GM21390 (cell line): ENCODE data around the gene SCN1B.
"Not testable (repeated sequence)": the region's sequence is repeated elsewhere in the genome, so short reads cannot be mapped to it uniquely, and the experiment has no call there.

Experiments used
- ATAC-seq: cut with Tn5 transposase; IDR thresholded peaks from one replicate; pipeline ENCODE4 v1.9.1; 2021; ENCODE audit not compliant: unreplicated experiment

SCN1B gene

GRCh38 chr19:35015954-35016351 lies 14.3 kb upstream of the SCN1B start:
- no peak for ATAC-seq

- no peak for ATAC-seq
Observed at GRCh38 chr19:35017507-35017906, 12.8 kb upstream of the SCN1B start.

- ATAC-seq, result no peak
Observed at GRCh38 chr19:35018379-35018778, 11.9 kb upstream of the SCN1B start.

GRCh38 chr19:35019144-35019543 lies 11.1 kb upstream of the SCN1B start:
- ATAC-seq, result no peak

GRCh38 chr19:35021016-35021415 lies 9.3 kb upstream of the SCN1B start:
- ATAC-seq, result no peak

- ATAC-seq, result no peak
Observed at GRCh38 chr19:35021596-35021995, 8.7 kb upstream of the SCN1B start.

GRCh38 chr19:35022460-35022859 lies 7.8 kb upstream of the SCN1B start:
- ATAC-seq, result no peak

GRCh38 chr19:35023428-35023827 lies 6.8 kb upstream of the SCN1B start:
- no peak for ATAC-seq

GRCh38 chr19:35024095-35024494 lies 6.2 kb upstream of the SCN1B start:
- no peak for ATAC-seq

GRCh38 chr19:35025969-35026368 lies 4.3 kb upstream of the SCN1B start:
- ATAC-seq, result no peak

GRCh38 chr19:35026418-35026817 lies 3.9 kb upstream of the SCN1B start:
- no peak for ATAC-seq

- ATAC-seq, result no peak
Observed at GRCh38 chr19:35027009-35027408, 3.3 kb upstream of the SCN1B start.

- no peak for ATAC-seq
Observed at GRCh38 chr19:35027851-35028599, 2.2 kb upstream of the SCN1B start.

GRCh38 chr19:35028600-35028885 lies 1.7 kb upstream of the SCN1B start:
- not testable (repeated sequence) for ATAC-seq

GRCh38 chr19:35029275-35029736 lies 964 bp upstream of the SCN1B start:
- ATAC-seq, result not testable (repeated sequence)

GRCh38 chr19:35029737-35030256 lies 473 bp upstream of the SCN1B start:
- ATAC-seq, result no peak

- no peak for ATAC-seq
Observed at GRCh38 chr19:35031072-35031881, 1.0 kb downstream of the SCN1B start.

- no peak for ATAC-seq
Observed at GRCh38 chr19:35032356-35032865, 2.1 kb downstream of the SCN1B start.

GRCh38 chr19:35033067-35034004 lies 3.1 kb downstream of the SCN1B start:
- no peak for ATAC-seq

- ATAC-seq, result no peak
Observed at GRCh38 chr19:35034005-35034502, 3.8 kb downstream of the SCN1B start.
